Muscle of leg (tissue), 11 donors: Measurements from ENCODE around the gene ASB15. TPM values are rescaled to one million over a fixed set of nuclear protein-coding genes. Genes with fewer than 3 reads are reported as not detected.

Experiments used
- DNase-seq: peaks from one replicate; pipeline ENCODE4 v3.0.0; 2013
- H3K27ac ChIP-seq: one replicate; pipeline ENCODE4 v1.5.1; 2013; ENCODE audit warnings: mild to moderate bottlenecking, low read length, control low read depth
- H3K27me3 ChIP-seq: one replicate; pipeline ENCODE4 v1.6.1; 2013; ENCODE audit warnings: low read length; ENCODE audit not compliant: control insufficient read depth, insufficient read depth
- H3K36me3 ChIP-seq: one replicate; pipeline ENCODE4 v1.6.1; 2013; ENCODE audit warnings: low read length; ENCODE audit not compliant: control insufficient read depth, insufficient read depth
- H3K4me1 ChIP-seq: one replicate; pipeline ENCODE4 v1.6.1; 2013; ENCODE audit warnings: low read length; ENCODE audit not compliant: control insufficient read depth, insufficient read depth
- H3K4me3 ChIP-seq: one replicate; pipeline ENCODE4 v1.5.1; 2013; ENCODE audit warnings: low read length, control low read depth
- H3K9me3 ChIP-seq: replicated peaks from 2 replicates; pipeline ENCODE4 v1.6.1; 2013; ENCODE audit warnings: low read depth, low read length; ENCODE audit not compliant: control insufficient read depth
- WGBS: methylation state at CpG from one replicate; pipeline ENCODE4 v1.1.5; 2013; ENCODE audit warnings: missing lambda C conversion rate; ENCODE audit not compliant: insufficient coverage; 5-methylcytosine and 5-hydroxymethylcytosine counted together
- polyA plus RNA-seq, 8 donors: library from polyadenylated mRNA; unstranded; fragments of 120-200 nt; gene quantifications; one replicate each; pipeline versions ENCODE4 v1.2.1 to v1.2.3, GENCODE V29; 2013; ENCODE audit warnings: inconsistent platforms in 1 of 8, low replicate concordance in 1 of 8; ENCODE audit not compliant: insufficient read length in 8 of 8, insufficient read depth in 1 of 8
- total RNA-seq: library from RNA; stranded (reverse); fragments of 120-200 nt; gene quantifications from one replicate; pipeline ENCODE4 v1.2.4, GENCODE V29; 2013

ASB15 gene
- total and polyA plus RNA-seq, 9 donors, result 3.0 to 7.1 (median 4.4) TPM

DNA sequence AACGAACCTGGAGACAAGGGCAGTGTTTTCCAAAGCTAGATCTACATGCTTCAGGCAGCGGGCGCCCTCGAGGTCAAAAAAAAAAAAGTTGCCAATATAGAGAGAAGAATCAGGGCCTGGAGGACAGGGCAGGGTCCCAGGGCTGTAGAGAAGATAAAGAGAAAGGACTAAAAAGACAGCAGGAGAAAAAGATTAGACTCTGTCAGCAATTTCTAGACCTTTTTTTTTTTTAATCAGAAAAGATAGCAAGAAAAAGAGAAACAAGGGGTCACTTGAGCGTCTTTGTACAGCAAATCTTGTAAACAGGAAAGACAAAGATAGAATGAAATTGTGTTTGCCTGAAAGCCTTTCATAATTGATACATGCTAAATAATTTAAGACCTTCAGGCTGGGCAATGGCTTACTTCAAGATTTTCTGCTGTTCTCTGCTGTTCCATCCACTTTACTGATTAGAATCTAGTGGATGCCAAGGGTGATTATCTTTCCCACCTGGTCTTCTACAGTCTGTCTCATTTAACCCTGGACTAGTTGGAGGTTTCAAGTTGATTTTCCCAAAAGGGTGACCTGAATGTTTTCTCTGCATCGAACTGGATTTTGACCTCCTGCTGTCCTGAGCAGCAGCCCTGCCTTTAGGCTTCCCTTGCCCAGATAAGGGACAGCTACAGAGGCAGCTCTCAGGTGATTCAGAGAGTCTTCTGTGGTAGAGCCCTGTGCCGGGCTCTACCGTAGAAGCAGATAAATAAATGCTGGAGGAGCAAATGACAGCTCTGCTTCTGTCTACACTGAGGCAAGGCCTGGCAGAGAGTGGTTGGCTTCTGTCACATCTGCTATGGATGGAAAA, 59.1 kb downstream of the ASB15 start:
- peaks cover 2% of the 10 kb centered on the region for H3K4me1 ChIP-seq
- DNase-seq, result no peak
- H3K4me3 ChIP-seq, result no peak overlapping the region
- no peaks in the 10 kb centered on the region for H3K36me3 ChIP-seq
- H3K27me3 ChIP-seq, result no peaks in the 10 kb centered on the region
- H3K9me3 ChIP-seq, result no peaks in the 10 kb centered on the region
- WGBS, result 69% methylated on average over 7 of the region's 8 CpGs
- H3K27ac ChIP-seq, result no peak overlapping the region

DNA sequence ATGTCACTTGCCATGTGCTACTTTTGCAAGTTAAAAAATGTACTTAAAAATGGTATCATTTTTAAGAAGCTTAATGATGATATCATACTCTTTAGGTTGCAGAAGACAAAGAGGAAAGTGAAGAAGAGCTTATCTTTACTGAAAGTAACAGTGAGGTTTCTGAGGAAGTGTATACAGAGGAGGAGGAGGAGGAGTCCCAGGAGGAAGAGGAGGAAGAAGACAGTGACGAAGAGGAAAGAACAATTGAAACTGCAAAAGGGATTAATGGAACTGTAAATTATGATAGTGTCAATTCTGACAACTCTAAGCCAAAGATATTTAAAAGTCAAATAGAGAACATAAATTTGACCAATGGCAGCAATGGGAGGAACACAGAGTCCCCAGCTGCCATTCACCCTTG, 60.1 kb downstream of the ASB15 start:
- DNase-seq, result no peak
- H3K36me3 ChIP-seq, result no peaks in the 10 kb centered on the region
- no peak overlapping the region for H3K27ac ChIP-seq
- peaks cover 2% of the 10 kb centered on the region for H3K4me1 ChIP-seq
- H3K27me3 ChIP-seq, result no peaks in the 10 kb centered on the region
- no peak overlapping the region for H3K4me3 ChIP-seq
- H3K9me3 ChIP-seq, result no peaks in the 10 kb centered on the region
- no CpG with 5 or more reads among the region's 1 CpG for WGBS

DNA sequence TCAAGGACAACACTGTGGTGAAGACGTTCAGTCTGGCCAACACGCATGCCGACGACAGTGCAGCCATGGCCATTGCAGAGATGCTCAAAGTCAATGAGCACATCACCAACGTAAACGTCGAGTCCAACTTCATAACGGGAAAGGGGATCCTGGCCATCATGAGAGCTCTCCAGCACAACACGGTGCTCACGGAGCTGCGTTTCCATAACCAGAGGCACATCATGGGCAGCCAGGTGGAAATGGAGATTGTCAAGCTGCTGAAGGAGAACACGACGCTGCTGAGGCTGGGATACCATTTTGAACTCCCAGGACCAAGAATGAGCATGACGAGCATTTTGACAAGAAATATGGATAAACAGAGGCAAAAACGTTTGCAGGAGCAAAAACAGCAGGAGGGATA, 60.7 kb downstream of the ASB15 start:
- no peaks in the 10 kb centered on the region for H3K36me3 ChIP-seq
- H3K9me3 ChIP-seq, result no peaks in the 10 kb centered on the region
- H3K27me3 ChIP-seq, result no peaks in the 10 kb centered on the region
- no peak overlapping the region for H3K4me3 ChIP-seq
- H3K27ac ChIP-seq, result no peak overlapping the region
- WGBS, result 91% methylated on average over 15 of the region's 15 CpGs
- no peak for DNase-seq
- H3K4me1 ChIP-seq, result peaks cover 2% of the 10 kb centered on the region

DNA sequence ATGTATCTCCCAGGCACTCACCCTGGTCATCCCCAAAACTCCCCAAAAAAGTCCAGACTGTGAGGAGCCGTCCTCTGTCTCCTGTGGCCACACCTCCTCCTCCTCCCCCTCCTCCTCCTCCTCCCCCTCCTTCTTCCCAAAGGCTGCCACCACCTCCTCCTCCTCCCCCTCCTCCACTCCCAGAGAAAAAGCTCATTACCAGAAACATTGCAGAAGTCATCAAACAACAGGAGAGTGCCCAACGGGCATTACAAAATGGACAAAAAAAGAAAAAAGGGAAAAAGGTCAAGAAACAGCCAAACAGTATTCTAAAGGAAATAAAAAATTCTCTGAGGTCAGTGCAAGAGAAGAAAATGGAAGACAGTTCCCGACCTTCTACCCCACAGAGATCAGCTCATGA, 61.1 kb downstream of the ASB15 start:
- DNase-seq, result no peak
- Histone ChIP-seq H3K4me3 (no peak overlapping the region), H3K9me3 (no peaks in the 10 kb centered on the region), H3K27ac (no peak overlapping the region), H3K4me1 (peaks cover 2% of the 10 kb centered on the region), H3K36me3 (no peaks in the 10 kb centered on the region), H3K27me3 (no peaks in the 10 kb centered on the region)
- WGBS, result no CpG with 5 or more reads among the region's 3 CpGs

DNA sequence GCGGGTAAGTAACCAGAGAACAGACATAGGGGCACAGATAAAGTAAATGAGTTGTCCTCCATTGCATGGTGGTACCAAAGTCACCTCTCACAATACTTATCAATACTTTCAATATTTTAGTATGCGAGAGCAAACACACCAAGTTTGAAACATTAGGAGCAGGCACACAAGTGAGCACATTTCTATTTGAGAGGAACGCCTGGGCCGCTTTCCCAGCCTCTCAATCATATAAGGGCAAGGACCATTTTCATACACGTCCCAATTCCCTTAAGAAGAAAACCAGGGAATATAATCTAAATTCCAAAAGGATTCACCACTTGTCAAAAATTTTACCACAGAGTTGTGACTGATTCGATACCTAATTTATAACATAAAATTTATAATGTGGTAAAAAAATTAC, 61.6 kb downstream of the ASB15 start:
- DNase-seq, result no peak
- Histone ChIP-seq H3K27ac (no peak overlapping the region), H3K4me1 (peaks cover 2% of the 10 kb centered on the region), H3K36me3 (no peaks in the 10 kb centered on the region), H3K4me3 (no peak overlapping the region), H3K9me3 (no peaks in the 10 kb centered on the region), H3K27me3 (no peaks in the 10 kb centered on the region)
- no CpG with 5 or more reads among the region's 6 CpGs for WGBS

DNA sequence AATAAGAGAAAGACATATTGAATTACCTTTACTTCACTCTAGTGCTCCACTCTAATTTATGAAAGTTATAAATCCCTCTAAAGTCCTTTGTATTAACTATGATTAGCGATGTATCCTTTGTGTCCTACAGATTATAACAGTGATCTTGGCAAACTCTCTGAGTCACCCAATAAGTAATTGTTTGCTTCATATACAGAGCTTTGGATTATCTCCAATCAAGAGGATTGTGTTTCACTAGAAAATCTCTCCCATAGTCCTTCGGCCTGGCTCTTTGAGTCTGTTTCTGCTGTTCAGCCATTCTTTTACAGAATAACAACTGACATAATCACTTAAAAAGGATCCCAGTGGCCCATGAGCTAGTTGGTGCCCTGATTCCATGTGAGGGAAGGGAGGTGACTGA, 63.5 kb downstream of the ASB15 start:
- Histone ChIP-seq H3K36me3 (no peaks in the 10 kb centered on the region), H3K9me3 (no peaks in the 10 kb centered on the region), H3K4me3 (no peak overlapping the region), H3K27me3 (no peaks in the 10 kb centered on the region), H3K27ac (no peak overlapping the region), H3K4me1 (peaks cover 1% of the 10 kb centered on the region)
- no peak for DNase-seq
- WGBS, result no CpG with 5 or more reads among the region's 2 CpGs

DNA sequence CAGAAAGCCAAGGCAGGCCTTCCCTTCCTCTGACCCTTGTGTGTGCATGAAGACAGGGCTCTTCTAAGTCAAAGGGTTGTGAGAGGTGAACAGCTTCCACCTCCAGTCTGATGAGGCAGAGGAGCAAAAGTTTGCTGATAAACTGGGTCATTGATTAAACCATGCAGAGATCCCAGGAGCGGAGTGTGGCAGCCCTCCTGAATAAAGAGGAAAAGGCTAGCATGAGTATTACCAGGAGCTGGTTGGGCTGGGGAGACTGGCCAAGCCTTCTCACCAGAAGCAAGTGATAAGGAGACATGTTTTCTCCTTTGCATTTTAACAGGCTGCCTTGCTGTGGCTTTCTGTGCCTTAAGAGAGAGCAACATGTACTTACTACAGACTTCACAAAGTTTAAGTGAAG, 64.3 kb downstream of the ASB15 start:
- Histone ChIP-seq H3K4me1 (no peaks in the 10 kb centered on the region), H3K36me3 (no peaks in the 10 kb centered on the region), H3K27me3 (no peaks in the 10 kb centered on the region), H3K27ac (no peak overlapping the region), H3K4me3 (no peak overlapping the region), H3K9me3 (no peaks in the 10 kb centered on the region)
- DNase-seq, result no peak
- 92% methylated on average over 1 of the region's 1 CpG for WGBS

DNA sequence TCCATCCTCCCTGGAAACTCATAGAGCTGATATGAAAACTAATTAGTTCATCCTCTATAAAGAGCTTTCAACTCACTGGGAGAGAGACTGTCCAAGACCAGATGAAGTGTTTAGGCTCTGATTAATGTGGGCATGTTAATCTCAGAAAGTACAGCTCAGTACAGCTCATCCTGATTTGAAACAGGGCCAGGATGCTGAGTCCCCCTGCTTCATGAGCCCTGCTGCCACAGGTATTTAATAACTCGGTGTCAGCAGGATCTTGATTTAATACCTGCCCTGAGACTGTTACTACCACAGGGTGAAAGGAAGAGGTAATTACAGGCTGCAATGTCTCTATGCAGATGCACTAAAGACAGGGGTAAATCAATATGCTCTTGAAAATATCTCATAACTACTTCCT, 64.9 kb downstream of the ASB15 start:
- Histone ChIP-seq H3K9me3 (no peaks in the 10 kb centered on the region), H3K36me3 (no peaks in the 10 kb centered on the region), H3K4me3 (no peak overlapping the region), H3K27ac (no peak overlapping the region), H3K4me1 (no peaks in the 10 kb centered on the region), H3K27me3 (no peaks in the 10 kb centered on the region)
- DNase-seq, result no peak
- WGBS, result no CpG with 5 or more reads among the region's 1 CpG

DNA sequence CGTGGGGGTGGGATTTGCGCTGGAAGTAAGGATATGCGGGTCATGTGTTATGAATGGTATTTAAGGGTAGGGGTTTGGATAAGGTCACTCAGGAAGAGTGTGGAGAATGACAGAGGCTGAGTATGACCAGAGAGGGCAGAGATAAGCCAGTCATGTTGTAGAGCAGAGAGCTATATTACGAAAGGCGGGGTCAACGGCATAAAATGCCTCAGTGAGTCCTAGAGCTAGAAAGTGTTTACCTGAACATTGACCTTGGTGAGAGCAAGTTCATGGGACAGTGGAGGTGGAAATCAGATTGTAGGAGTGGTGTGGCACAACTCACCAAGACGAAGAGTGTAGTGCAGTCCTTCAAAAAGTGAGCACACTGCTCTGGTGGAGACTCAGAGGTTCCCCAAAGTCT, 67.9 kb downstream of the ASB15 start:
- Histone ChIP-seq H3K9me3 (no peaks in the 10 kb centered on the region), H3K4me1 (no peaks in the 10 kb centered on the region), H3K27ac (no peak overlapping the region), H3K36me3 (no peaks in the 10 kb centered on the region), H3K4me3 (no peak overlapping the region), H3K27me3 (no peaks in the 10 kb centered on the region)
- DNase-seq, result no peak
- 86% methylated on average over 6 of the region's 7 CpGs for WGBS

DNA sequence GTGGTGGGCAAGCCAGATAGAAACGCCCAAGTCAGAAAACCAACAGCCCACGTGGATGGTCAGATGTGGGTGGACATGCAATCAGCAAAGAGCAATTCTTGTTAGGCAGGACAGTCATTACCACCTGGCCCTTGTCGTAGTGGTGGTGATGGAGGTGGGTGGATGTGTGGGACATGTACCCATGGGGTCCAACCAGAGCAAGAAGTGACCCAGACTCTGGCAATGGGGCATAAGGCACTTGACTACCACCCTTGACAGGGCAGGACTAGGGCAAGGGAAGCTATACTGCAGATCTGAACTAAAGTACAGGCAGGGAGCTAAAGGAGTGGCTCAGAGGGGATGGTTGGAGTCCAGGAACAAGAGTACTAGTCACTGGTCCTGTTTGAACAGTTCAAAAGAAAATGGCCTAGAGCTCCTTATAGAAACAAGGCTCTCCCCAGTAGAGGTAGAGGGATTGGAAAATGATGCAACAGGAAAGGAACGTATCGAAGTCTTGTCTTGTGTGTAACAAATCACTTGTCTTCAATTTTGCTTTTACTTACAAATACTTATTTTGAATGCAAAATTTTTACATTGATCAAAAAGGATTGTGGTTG, 71.6 kb downstream of the ASB15 start:
- DNase-seq, result no peak
- H3K9me3 ChIP-seq, result no peaks in the 10 kb centered on the region
- no peaks in the 10 kb centered on the region for H3K36me3 ChIP-seq
- 94% methylated on average over 3 of the region's 5 CpGs for WGBS
- no peak overlapping the region for H3K4me3 ChIP-seq
- H3K27me3 ChIP-seq, result no peaks in the 10 kb centered on the region
- H3K27ac ChIP-seq, result no peak overlapping the region
- H3K4me1 ChIP-seq, result peaks cover 2% of the 10 kb centered on the region
